AG04449 (cell line): Measurements from ENCODE around the gene DCST1.
A peak's percentile ranks its signal among the peaks of the same experiment; 100 is the strongest.

ENCODE experiments used
- CTCF ChIA-PET: fragments of 350-600 bp; formaldehyde crosslinking; extraction: SDS; loops from one replicate; lab custom pipeline; 2021; ENCODE audit warnings: antibody characterized with exemption; lab: Yijun Ruan, JAX
- POLR2A ChIA-PET: fragments of 400-600, 350-600 bp; formaldehyde crosslinking; extraction: SDS; loops from one replicate; lab custom pipeline; 2020; ENCODE audit warnings: antibody characterized with exemption, inconsistent platforms; lab: Yijun Ruan, JAX
- DNase-seq: peaks from one replicate; pipeline ENCODE4 v3.0.0-alpha.2; 2010; ENCODE audit warnings: low read depth, low spot score
- H3K4me3 ChIP-seq: 2 replicates; pipeline ENCODE4 v1.5.1; 2011; ENCODE audit warnings: low read depth, mild to moderate bottlenecking, control low read depth, low read length
- TF ChIP-seq, protein P1 (sequence below): IDR thresholded peaks from one replicate; pipeline ENCODE4 v1.5.1; 2011; ENCODE audit warnings: mild to moderate bottlenecking, moderate library complexity, low read length, control low read depth, inconsistent platforms; ENCODE audit not compliant: insufficient read depth; ENCODE audit errors: missing control alignments

Gene DCST1

DNA sequence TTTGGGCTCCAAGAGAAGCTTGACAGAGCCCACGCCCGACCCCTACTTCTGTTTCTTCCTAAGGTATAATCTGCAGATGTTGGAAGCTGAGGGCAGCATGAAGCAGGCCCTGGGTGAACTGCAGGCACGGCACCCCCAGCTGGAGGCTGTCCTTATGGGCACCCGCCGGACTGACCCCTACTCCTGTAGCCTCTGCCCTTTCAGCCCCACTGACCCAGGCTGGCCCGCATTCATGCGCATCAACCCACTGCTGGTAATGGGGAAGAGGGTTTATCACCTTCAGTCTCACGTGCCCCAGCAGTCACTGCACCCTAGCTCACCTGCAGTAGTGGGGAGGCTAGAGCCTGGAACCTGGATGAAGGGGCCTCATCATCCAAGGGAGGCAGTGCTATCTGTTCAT is 43.3 kb upstream of the DCST1 start:
- DNase-seq: no peak
- POLR2A ChIA-PET: interaction anchor here (0.6 to 0.7 kb wide), 2 partner anchors 19 to 548 kb away, joined by 3 to 4 read pairs; partner anchors contain the start of gene SHC1
- CTCF ChIA-PET: interaction anchor here (1.0 to 1.3 kb wide), 3 partner anchors 9 to 61 kb away, joined by 4 to 9 read pairs (median 5); partner anchors contain the start of genes ADAM15 and PBXIP1
- H3K4me3 ChIP-seq: no peak overlapping the region
- TF ChIP-seq, protein P1, sequence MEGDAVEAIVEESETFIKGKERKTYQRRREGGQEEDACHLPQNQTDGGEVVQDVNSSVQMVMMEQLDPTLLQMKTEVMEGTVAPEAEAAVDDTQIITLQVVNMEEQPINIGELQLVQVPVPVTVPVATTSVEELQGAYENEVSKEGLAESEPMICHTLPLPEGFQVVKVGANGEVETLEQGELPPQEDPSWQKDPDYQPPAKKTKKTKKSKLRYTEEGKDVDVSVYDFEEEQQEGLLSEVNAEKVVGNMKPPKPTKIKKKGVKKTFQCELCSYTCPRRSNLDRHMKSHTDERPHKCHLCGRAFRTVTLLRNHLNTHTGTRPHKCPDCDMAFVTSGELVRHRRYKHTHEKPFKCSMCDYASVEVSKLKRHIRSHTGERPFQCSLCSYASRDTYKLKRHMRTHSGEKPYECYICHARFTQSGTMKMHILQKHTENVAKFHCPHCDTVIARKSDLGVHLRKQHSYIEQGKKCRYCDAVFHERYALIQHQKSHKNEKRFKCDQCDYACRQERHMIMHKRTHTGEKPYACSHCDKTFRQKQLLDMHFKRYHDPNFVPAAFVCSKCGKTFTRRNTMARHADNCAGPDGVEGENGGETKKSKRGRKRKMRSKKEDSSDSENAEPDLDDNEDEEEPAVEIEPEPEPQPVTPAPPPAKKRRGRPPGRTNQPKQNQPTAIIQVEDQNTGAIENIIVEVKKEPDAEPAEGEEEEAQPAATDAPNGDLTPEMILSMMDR: no peak

DNA sequence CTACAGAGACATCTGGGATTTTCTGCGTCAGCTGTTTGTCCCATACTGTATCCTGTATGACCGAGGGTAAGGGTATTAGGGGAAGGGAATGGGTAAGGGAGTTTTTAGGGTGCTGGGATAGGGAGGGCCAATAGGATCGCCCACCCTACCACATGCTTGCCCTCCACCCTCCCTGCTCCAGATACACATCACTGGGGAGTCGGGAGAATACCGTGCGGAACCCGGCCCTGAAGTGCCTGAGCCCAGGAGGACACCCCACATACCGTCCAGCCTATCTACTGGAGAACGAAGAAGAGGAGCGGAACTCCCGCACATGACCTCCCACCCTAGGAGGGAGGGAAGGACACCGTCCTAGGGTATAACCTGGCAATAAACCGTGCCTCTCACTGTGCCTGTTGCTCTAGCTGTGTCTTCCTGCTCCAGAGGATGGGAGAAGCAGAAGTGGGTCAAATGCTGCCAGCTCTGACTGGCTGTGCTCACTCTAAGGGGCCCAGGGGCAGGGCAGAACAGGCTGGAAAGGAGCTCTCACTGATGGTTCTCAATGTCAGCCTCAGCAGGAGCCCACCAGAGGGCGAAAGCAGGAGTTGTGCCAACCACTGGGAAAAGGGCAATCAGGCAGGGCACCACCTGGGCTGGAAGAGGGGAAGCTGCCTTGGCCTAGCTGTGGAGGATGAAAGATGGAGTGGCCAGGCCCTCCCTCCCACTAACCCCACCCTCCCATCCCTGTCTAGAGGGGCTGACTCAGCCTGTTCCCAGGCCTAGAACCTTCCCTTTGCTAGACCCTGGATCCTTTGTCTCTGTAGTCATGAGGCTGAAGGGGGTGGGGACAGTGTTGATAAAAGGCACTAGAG is 40.7 kb upstream of the DCST1 start:
- DNase-seq: no peak
- CTCF ChIA-PET: interaction anchor here (1.1 to 17.2 kb wide), 11 partner anchors 8 to 514 kb away, joined by 3 to 244 read pairs (median 30); partner anchors contain the start of genes CKS1B, FLAD1, PBXIP1 and PYGO2
- no peak overlapping the region for H3K4me3 ChIP-seq
- POLR2A ChIA-PET: interaction anchor here (0.9 to 2.9 kb wide), 6 partner anchors 9 to 37 kb away, joined by 3 to 16 read pairs (median 4); partner anchors contain the start of genes FLAD1, PBXIP1, SHC1 and ZBTB7B
- TF ChIP-seq, protein P1: peak; percentile 40

DNA sequence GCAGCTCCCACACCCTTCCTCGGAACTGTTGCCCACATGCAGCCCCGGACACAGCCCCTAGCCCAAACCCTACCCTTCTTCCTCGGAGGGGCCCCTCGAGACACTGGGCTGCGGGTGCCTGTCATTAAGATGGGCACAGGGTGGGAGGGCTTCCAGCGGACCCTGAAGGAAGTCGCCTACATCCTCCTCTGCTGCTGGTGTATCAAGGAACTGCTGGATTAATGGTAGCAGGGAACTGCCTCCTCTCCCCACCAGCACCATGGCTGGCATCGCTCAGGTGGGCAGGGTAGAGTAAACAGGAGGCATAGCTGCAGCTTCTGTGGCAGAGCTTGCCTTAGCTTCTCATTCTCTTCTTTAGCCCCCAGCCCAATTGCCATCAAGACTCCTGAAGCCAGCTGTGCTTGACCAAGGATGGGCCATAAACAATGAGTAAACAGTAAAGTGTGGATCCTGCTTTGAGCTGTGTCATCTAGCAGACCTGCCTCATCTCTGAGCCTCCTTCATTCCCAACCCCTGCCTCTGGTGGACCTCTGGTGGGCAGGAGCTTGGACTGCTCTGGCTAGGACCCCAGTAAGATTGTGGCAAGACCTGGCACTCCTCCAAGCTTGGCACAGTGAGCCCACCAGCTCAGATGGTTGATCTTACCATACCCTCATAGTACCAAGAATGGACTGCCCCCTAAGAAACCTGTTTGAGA is 39.9 kb upstream of the DCST1 start, which contains the start of gene LENEP:
Gene LENEP (plus strand): TSS at position 15 of the 697 bp plus-strand sequence. CDS start 22 bp downstream, at position 37.
- ChIA-PET CTCF (interaction anchor here (0.7 to 17.2 kb wide), 16 partner anchors 8 to 514 kb away, joined by 3 to 244 read pairs (median 10); partner anchors contain the start of genes CKS1B, FLAD1, PBXIP1 and PYGO2), POLR2A (interaction anchor here (0.9 to 2.9 kb wide), 8 partner anchors 9 to 38 kb away, joined by 3 to 16 read pairs (median 4); partner anchors contain the start of genes FLAD1, PBXIP1, SHC1 and ZBTB7B)
- H3K4me3 ChIP-seq: no peak within 1 kb of the TSS
- TF ChIP-seq, protein P1: no peak
- no peak for DNase-seq

DNA sequence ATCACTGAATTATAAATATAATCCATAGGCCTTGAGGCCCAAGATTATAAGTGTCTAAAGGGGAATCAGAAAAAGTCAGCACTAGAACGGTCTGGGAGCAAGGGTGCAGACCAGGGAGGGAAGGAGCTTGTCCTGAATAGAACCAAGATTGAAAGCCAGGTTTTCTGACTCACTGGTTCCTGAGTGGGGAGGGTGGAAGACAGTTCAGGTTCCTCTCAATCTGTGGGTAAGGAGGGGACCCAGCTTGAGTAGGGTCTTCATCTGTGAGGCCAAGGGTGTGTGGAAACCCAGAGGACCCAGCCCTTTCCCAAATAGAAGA is 39.4 kb upstream of the DCST1 start:
- H3K4me3 ChIP-seq: no peak overlapping the region
- TF ChIP-seq, protein P1: no peak
- CTCF ChIA-PET: interaction anchor here (0.7 to 17.2 kb wide), 18 partner anchors 9 to 515 kb away, joined by 3 to 244 read pairs (median 10); partner anchors contain the start of genes CKS1B, FLAD1, PBXIP1 and PYGO2
- POLR2A ChIA-PET: interaction anchor here (0.9 to 2.9 kb wide), 6 partner anchors 8 to 38 kb away, joined by 3 to 16 read pairs (median 4); partner anchors contain the start of genes FLAD1, PBXIP1, SHC1 and ZBTB7B
- DNase-seq: no peak

DNA sequence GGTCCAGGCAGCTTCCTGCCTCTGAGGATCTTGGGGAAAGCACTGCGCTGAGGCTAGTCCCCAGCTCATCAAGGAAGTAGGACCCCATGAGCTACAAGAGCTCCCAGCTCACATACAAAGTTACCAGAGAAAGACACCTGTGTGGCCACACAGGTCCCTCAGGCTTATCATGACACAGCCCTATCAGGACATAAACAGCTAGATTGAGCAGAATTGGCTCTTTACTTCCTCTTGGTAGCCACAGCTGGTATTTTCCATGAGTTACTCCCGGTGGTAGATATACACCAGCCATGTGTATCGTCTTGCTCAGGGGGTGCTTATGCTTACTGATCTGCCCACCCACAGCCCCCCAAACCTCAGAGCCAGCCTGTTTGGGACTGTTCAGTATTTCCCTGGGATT is 39.0 kb upstream of the DCST1 start:
- ChIA-PET POLR2A (interaction anchor here (0.6 to 2.9 kb wide), 6 partner anchors 11 to 39 kb away, joined by 3 to 16 read pairs (median 6); partner anchors contain the start of genes FLAD1, PBXIP1, PYGO2 and SHC1), CTCF (interaction anchor here (0.7 to 17.2 kb wide), 19 partner anchors 9 to 513 kb away, joined by 3 to 244 read pairs (median 10); partner anchors contain the start of genes CKS1B, FLAD1, PBXIP1 and PMVK)
- TF ChIP-seq, protein P1: no peak
- no peak for DNase-seq
- H3K4me3 ChIP-seq: no peak overlapping the region
